Mesendoderm (in vitro differentiated cells): ENCODE measurements around the gene DRP2.

ENCODE experiments used
- DNase-seq: peaks from one replicate; pipeline ENCODE4 v3.0.0; 2013
- H2AK5ac ChIP-seq: 2 replicates; pipeline ENCODE4 v1.6.1; 2013; ENCODE audit warnings: low read length, inconsistent platforms
- H2BK120ac ChIP-seq: 2 replicates; pipeline ENCODE4 v1.6.1; 2013; ENCODE audit warnings: low read depth, mild to moderate bottlenecking, low read length, moderate library complexity, mixed read lengths
- H2BK15ac ChIP-seq: replicated peaks from 2 replicates; pipeline ENCODE4 v1.6.1; 2013; ENCODE audit warnings: low read depth, mild to moderate bottlenecking, moderate library complexity
- H2BK5ac ChIP-seq: 2 replicates; pipeline ENCODE4 v1.6.1; 2013; ENCODE audit warnings: low read length, inconsistent platforms
- H3K18ac ChIP-seq: 2 replicates; pipeline ENCODE4 v1.6.1; 2013; ENCODE audit warnings: mild to moderate bottlenecking, low read length, mixed read lengths
- H3K23ac ChIP-seq: one replicate; pipeline ENCODE4 v1.6.1; 2013; ENCODE audit warnings: low read length
- H3K27ac ChIP-seq: 2 replicates; pipeline ENCODE4 v1.5.1; 2013; ENCODE audit warnings: low read depth, mild to moderate bottlenecking, inconsistent platforms, low read length, moderate library complexity
- H3K27me3 ChIP-seq: 2 replicates; pipeline ENCODE4 v1.6.1; 2013; ENCODE audit warnings: low read length, control low read depth, mild to moderate bottlenecking, inconsistent platforms; ENCODE audit not compliant: insufficient read depth, poor library complexity
- H3K36me3 ChIP-seq: 2 replicates; pipeline ENCODE4 v1.6.1; 2013; ENCODE audit warnings: low read length, inconsistent platforms; ENCODE audit not compliant: control insufficient read depth, insufficient read depth
- H3K4ac ChIP-seq: one replicate; pipeline ENCODE4 v1.6.1; 2013; ENCODE audit warnings: low read depth, mild to moderate bottlenecking, low read length, moderate library complexity
- H3K4me1 ChIP-seq: 2 replicates; pipeline ENCODE4 v1.6.1; 2013; ENCODE audit warnings: low read depth, low read length, inconsistent platforms; ENCODE audit not compliant: control insufficient read depth
- H3K4me2 ChIP-seq: 2 replicates; pipeline ENCODE4 v1.6.1; 2013; ENCODE audit warnings: low read length
- H3K4me3 ChIP-seq: 2 replicates; pipeline ENCODE4 v1.5.1; 2013; ENCODE audit warnings: mild to moderate bottlenecking, low read length
- H3K56ac ChIP-seq: one replicate; pipeline ENCODE4 v1.6.1; 2013; ENCODE audit warnings: low read length
- H3K79me1 ChIP-seq: 2 replicates; pipeline ENCODE4 v1.6.1; 2013; ENCODE audit warnings: low read length, inconsistent platforms
- H3K79me2 ChIP-seq: 2 replicates; pipeline ENCODE4 v1.6.1; 2013; ENCODE audit warnings: mild to moderate bottlenecking, low read length; ENCODE audit not compliant: control insufficient read depth, insufficient read depth
- H3K9ac ChIP-seq: 2 replicates; pipeline ENCODE4 v1.6.1; 2013; ENCODE audit warnings: low read length, inconsistent platforms
- H4K5ac ChIP-seq: one replicate; pipeline ENCODE4 v1.6.1; 2013; ENCODE audit warnings: low read length
- H4K8ac ChIP-seq: one replicate; pipeline ENCODE4 v1.6.1; 2013; ENCODE audit warnings: low read depth, mild to moderate bottlenecking, control low read depth, low read length, moderate library complexity
- WGBS: extraction: QIAGEN DNeasy Blood & Tissue Kit; methylation state at CpG from one replicate; pipeline ENCODE4 v1.1.7; 2013; ENCODE audit warnings: low lambda C conversion rate, missing lambda C conversion rate; ENCODE audit not compliant: insufficient coverage; ENCODE audit errors: extremely low coverage; 5-methylcytosine and 5-hydroxymethylcytosine counted together

The DRP2 gene

DNA sequence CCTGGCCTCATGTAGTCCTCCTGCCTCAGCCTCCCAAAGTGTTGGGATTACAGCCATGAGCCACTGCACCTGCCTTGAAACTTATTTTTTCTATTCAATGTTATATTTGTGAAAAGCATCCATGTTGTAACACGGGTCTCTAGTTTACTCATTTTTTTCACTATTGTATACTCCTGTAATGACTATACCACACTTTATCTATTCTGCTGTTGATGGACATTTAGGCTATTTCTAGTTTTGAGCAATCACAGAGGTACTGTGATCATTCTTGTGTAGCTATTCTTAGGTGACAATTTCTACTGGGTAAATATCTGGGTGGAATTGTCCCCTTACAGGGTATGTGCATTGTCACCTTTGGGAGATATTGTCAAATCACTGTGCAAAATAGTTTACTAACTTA, 3.6 kb downstream of the DRP2 start:
- Histone ChIP-seq H3K4me2 (no peak overlapping the region), H3K9ac (no peak overlapping the region), H3K27ac (no peak overlapping the region), H3K4me3 (no peak overlapping the region), H3K4ac (no peak overlapping the region), H2AK5ac (no peak overlapping the region), H2BK5ac (no peak overlapping the region), H4K8ac (no peak overlapping the region), H3K27me3 (no peaks in the 10 kb centered on the region), H3K79me2 (no peaks in the 10 kb centered on the region), H3K18ac (no peak overlapping the region), H3K36me3 (no peaks in the 10 kb centered on the region), H4K5ac (no peak overlapping the region), H2BK120ac (no peak overlapping the region), H3K56ac (no peak overlapping the region), H2BK15ac (no peak overlapping the region), H3K23ac (no peak overlapping the region), H3K79me1 (no peaks in the 10 kb centered on the region), H3K4me1 (no peaks in the 10 kb centered on the region)
- DNase-seq, result no peak
- no CpG with 5 or more reads among the region's 1 CpG for WGBS

DNA sequence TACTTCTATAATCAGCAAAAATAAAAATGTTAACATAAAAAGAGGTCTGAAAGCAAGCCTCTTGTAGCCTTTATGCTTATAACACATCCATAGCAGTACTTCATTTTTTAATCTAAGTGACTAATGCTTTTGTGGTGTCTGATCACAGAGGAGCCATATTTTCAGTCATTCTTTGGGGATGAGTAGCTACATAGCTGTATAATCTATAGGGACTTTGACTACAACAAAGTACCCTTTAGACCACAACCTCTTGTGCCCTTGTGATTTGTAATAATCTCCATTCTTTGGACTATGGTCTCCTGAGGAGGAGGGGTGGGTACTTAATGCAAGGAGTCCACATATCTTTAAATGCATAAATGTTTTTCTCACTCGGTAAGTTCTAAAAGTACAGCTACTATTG, 9.6 kb downstream of the DRP2 start:
- Histone ChIP-seq H3K56ac (no peak overlapping the region), H2AK5ac (no peak overlapping the region), H3K4me2 (no peak overlapping the region), H3K79me2 (no peaks in the 10 kb centered on the region), H3K4ac (no peak overlapping the region), H3K4me1 (no peaks in the 10 kb centered on the region), H2BK5ac (no peak overlapping the region), H3K36me3 (no peaks in the 10 kb centered on the region), H3K27me3 (no peaks in the 10 kb centered on the region), H3K4me3 (no peak overlapping the region), H3K27ac (no peak overlapping the region), H3K79me1 (no peaks in the 10 kb centered on the region), H2BK120ac (no peak overlapping the region), H4K8ac (no peak overlapping the region), H3K9ac (no peak overlapping the region), H3K23ac (no peak overlapping the region), H2BK15ac (no peak overlapping the region), H3K18ac (no peak overlapping the region), H4K5ac (no peak overlapping the region)
- no peak for DNase-seq
- no CpG with 5 or more reads among the region's 1 CpG for WGBS

DNA sequence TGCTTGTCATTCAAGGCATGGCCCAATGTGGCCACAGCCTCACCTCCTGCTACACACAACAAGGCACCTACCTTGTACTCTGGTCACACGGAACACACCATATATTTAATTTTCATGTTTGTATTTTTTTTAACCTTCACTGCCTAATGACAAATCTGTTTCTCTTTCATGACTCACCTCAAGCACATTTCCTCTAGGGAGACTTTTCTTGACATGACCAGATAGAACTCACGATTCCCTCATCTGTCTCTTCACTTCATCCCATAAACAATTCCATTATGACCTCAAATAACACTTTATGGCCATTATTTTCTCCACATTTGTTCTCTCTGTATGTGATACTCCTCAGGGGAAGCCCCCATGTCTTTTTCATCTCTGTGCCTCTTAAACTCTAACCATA, 11.1 kb downstream of the DRP2 start:
- Histone ChIP-seq H3K4me2 (no peak overlapping the region), H2BK5ac (no peak overlapping the region), H2BK120ac (no peak overlapping the region), H3K27me3 (no peaks in the 10 kb centered on the region), H2BK15ac (no peak overlapping the region), H2AK5ac (no peak overlapping the region), H3K79me1 (no peaks in the 10 kb centered on the region), H4K5ac (no peak overlapping the region), H3K27ac (no peak overlapping the region), H3K4ac (no peak overlapping the region), H3K4me1 (no peaks in the 10 kb centered on the region), H3K18ac (no peak overlapping the region), H3K4me3 (no peak overlapping the region), H3K9ac (no peak overlapping the region), H3K36me3 (no peaks in the 10 kb centered on the region), H4K8ac (no peak overlapping the region), H3K79me2 (no peaks in the 10 kb centered on the region), H3K56ac (no peak overlapping the region), H3K23ac (no peak overlapping the region)
- no peak for DNase-seq
- no CpG with 5 or more reads among the region's 2 CpGs for WGBS

DNA sequence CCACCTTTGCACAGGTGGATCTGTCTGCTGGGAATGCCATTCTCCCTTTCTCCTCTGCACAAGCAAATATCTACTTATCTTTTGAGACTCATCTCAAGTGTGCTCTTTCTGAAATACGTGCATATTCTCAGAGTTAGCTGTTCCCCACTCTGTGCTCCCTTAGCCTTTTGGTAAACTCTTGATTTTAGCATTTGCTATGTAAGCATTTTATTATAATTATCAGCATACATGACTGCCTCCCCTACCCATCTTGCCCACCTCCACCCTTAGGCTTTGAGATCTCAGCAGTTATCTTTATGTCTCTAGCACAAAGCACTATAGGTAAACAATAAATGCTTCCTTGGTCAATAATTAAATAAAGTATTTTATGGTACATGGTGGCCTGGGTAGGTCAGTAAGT, 11.5 kb downstream of the DRP2 start:
- H3K27me3 ChIP-seq, result no peaks in the 10 kb centered on the region
- H3K4me3 ChIP-seq, result no peak overlapping the region
- H3K23ac ChIP-seq, result no peak overlapping the region
- H4K5ac ChIP-seq, result no peak overlapping the region
- no peak overlapping the region for H3K27ac ChIP-seq
- no peak overlapping the region for H3K18ac ChIP-seq
- no peak overlapping the region for H2BK5ac ChIP-seq
- H3K79me1 ChIP-seq, result no peaks in the 10 kb centered on the region
- no peaks in the 10 kb centered on the region for H3K79me2 ChIP-seq
- WGBS, result no CpG with 5 or more reads among the region's 1 CpG
- no peak for DNase-seq
- H3K9ac ChIP-seq, result no peak overlapping the region
- no peak overlapping the region for H2BK120ac ChIP-seq
- no peak overlapping the region for H2BK15ac ChIP-seq
- no peak overlapping the region for H3K56ac ChIP-seq
- no peaks in the 10 kb centered on the region for H3K4me1 ChIP-seq
- H3K4ac ChIP-seq, result no peak overlapping the region
- no peaks in the 10 kb centered on the region for H3K36me3 ChIP-seq
- no peak overlapping the region for H2AK5ac ChIP-seq
- H3K4me2 ChIP-seq, result no peak overlapping the region
- H4K8ac ChIP-seq, result no peak overlapping the region

DNA sequence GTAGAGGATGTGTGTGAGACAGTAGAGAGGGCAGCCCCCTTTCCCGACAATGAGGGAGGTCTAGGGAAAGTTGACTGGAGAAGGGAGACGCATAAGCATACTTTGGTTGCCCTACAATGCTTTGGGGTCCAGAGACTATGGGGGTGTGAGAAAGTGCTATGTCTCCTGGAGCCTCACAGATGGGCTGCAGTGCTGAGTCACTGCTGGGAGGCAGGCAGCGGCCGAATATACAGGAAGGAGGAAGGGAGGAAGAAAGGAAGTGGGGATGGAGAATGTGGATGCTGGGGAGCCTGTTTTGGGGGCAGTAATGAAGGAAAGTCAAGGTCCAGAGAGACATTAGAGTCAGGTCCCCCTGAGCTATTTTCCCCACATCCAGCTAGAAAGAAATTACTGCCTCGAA, 12.7 kb downstream of the DRP2 start:
- Histone ChIP-seq H3K4me1 (no peaks in the 10 kb centered on the region), H3K9ac (no peak overlapping the region), H4K8ac (no peak overlapping the region), H3K56ac (no peak overlapping the region), H2BK15ac (no peak overlapping the region), H3K18ac (no peak overlapping the region), H3K79me2 (no peaks in the 10 kb centered on the region), H2BK120ac (no peak overlapping the region), H2AK5ac (no peak overlapping the region), H3K36me3 (no peaks in the 10 kb centered on the region), H3K4me2 (no peak overlapping the region), H3K23ac (no peak overlapping the region), H3K27ac (no peak overlapping the region), H4K5ac (no peak overlapping the region), H2BK5ac (no peak overlapping the region), H3K4me3 (no peak overlapping the region), H3K79me1 (no peaks in the 10 kb centered on the region), H3K4ac (no peak overlapping the region), H3K27me3 (no peaks in the 10 kb centered on the region)
- DNase-seq, result no peak
- WGBS, result no CpG with 5 or more reads among the region's 5 CpGs

DNA sequence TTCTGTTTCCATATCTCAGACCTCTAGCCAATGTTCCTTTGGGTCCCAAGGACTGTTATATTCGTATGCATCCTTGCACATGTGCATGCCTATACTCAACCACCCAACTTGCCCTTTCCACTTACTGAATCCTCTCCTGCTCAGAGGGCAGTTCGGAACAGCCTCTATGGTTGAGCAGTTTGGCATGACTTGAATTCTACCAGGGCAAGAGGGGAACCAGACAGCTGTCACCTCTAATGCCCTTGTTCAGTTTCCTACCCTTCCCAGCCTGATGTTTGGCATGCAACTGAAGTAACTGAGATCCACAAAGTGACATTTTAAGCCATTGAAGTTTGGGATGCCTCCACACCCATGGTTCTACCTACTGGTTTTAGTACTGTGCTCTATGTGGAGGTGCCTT, 17.5 kb downstream of the DRP2 start:
- H4K8ac ChIP-seq, result no peak overlapping the region

More for the DNA sequence above, 17.5 kb downstream of the DRP2 start:
- no peak overlapping the region for H3K4ac ChIP-seq
- H3K18ac ChIP-seq, result no peak overlapping the region
- H3K4me1 ChIP-seq, result no peaks in the 10 kb centered on the region
- no peaks in the 10 kb centered on the region for H3K27me3 ChIP-seq
- H3K79me2 ChIP-seq, result no peaks in the 10 kb centered on the region
- no CpG with 5 or more reads among the region's 2 CpGs for WGBS
- no peak overlapping the region for H3K9ac ChIP-seq
- H3K27ac ChIP-seq, result no peak overlapping the region
- H2BK5ac ChIP-seq, result no peak overlapping the region
- no peaks in the 10 kb centered on the region for H3K79me1 ChIP-seq
- DNase-seq, result no peak
- H2AK5ac ChIP-seq, result no peak overlapping the region
- H2BK120ac ChIP-seq, result no peak overlapping the region
- no peak overlapping the region for H2BK15ac ChIP-seq
- no peak overlapping the region for H4K5ac ChIP-seq
- H3K4me3 ChIP-seq, result no peak overlapping the region
- no peak overlapping the region for H3K23ac ChIP-seq
- no peak overlapping the region for H3K56ac ChIP-seq
- H3K36me3 ChIP-seq, result no peaks in the 10 kb centered on the region
- H3K4me2 ChIP-seq, result no peak overlapping the region
